ENCODE measurements around the gene ADCY9.

DNA sequence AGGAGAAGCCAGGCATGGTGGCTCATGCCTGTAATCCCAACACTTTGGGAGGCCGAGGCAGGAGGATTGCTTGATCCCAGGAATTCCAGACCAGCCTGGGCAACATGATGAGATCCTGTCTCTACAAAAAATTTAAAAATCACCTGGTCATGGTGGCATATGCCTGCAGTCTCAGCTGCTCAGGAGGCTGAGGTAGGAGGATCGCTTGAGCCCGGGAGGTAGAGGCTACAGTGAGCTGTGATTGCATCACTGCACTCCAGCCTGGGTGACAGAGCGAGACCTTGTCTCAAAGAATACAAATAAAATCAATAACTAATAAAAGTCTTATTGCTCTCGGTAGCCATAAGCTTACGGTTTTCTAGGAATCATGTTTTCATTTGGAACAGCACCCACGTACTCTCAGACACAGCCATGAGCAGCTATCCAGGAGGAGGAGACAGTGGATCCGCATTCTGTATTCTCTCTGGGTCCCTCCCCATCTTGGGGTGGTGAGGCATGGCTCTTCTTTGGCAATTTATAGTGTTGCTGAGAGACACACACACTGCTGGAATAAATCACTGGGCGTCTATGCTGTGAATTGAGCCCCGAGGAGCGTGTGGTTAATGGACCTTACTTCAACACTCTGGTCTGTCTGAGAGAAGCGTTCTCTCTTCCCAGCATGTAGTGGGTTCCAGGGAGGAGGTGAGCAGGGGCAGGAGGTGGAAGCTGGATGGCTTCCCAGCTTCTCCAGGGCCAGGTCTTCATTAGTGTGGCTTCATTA is 8.5 kb upstream of the ADCY9 start:
- TF ChIP-seq, protein P1, sequence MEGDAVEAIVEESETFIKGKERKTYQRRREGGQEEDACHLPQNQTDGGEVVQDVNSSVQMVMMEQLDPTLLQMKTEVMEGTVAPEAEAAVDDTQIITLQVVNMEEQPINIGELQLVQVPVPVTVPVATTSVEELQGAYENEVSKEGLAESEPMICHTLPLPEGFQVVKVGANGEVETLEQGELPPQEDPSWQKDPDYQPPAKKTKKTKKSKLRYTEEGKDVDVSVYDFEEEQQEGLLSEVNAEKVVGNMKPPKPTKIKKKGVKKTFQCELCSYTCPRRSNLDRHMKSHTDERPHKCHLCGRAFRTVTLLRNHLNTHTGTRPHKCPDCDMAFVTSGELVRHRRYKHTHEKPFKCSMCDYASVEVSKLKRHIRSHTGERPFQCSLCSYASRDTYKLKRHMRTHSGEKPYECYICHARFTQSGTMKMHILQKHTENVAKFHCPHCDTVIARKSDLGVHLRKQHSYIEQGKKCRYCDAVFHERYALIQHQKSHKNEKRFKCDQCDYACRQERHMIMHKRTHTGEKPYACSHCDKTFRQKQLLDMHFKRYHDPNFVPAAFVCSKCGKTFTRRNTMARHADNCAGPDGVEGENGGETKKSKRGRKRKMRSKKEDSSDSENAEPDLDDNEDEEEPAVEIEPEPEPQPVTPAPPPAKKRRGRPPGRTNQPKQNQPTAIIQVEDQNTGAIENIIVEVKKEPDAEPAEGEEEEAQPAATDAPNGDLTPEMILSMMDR (IDR thresholded peaks at IDR 0.05): no peak
- no peak for TF ChIP-seq POLR2A (IDR thresholded peaks at IDR 0.05)
